Measurements from ENCODE around the gene ARHGAP21.

Gene ARHGAP21

DNA sequence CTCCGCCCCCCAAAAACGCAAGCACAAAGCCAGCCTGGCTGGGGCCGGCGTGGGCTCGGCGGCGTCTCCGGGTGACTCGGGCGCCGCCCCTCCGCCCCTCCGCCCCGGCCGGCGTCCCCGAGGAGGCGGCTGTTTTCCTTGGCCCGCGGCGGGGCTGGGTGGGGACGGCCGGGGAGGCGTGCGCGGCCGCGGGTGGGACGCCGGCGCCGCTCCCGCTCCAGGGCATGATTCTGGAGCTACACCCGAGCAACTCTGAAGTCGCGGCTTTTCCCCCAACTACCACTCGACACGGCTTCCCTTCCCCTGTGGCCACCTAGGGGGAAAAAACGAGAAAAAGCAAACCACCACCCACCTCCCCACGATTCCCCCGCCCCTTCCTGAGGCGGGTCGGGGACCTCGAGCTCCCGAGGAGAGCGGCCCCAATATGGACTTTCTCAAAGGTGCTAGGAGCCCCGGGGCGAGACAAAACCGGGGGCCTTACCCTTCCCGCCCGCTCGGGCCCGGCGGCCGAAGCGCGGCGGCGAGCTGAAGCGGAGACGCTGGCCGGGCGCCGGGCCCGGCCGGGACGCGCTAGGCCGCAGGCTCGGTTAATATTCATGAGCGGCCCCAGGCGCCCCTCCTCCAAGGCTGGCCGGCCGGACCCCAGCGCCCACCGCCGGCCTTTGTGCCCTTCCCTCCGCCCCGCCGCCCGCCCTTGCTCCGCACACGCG, 856 bp downstream of the ARHGAP21 start:
- no peak for TF ChIP-seq CTCF (IDR thresholded peaks at IDR 0.05; ENCODE audit: insufficient read depth, low read depth, low read length, missing control alignments)
- peak; percentile 39 for DNase-seq (ENCODE audit: low read depth)
- peak overlapping the region; percentile 79 for H3K4me3 ChIP-seq (ENCODE audit: low read length)

DNA sequence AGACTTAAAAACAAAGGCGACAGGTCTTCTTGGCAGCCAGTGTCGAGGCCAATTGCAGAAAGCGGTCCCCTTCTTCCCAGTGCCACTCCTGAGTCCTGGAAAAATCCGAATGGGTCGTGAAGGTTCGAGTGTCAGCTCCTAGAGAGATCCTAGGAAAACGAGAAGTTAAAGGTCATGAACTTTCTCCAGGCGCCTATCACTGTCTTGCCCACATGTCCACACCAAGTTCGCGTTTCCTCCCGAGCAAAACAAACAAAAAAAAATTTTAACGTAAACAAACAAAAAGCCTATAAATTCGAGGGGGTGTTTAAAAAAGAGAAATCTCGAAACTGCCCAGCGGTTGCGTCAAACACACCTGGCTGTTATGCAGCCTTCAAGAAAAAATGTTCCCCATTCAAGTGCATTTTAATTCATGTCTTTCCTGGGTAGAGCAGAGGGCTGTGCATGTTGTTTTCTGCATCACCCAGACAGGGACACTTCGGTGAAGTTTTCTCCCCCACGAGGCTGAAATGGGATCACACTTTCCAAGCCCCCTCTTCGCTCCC, 1.5 kb downstream of the ARHGAP21 start:
- DNase-seq (ENCODE audit: low read depth), result peak; percentile 45
- TF ChIP-seq CTCF (IDR thresholded peaks at IDR 0.05; ENCODE audit: insufficient read depth, low read depth, low read length, missing control alignments), result no peak
- peak overlapping the region; percentile 79 for H3K4me3 ChIP-seq (ENCODE audit: low read length)

- peak; percentile 33 for DNase-seq (ENCODE audit: low read depth)
- H3K4me3 ChIP-seq (ENCODE audit: low read length), result peak overlapping the region; percentile 79
- no peak for TF ChIP-seq CTCF (IDR thresholded peaks at IDR 0.05; ENCODE audit: insufficient read depth, low read depth, low read length, missing control alignments)
Measured at GRCh38 chr10:24721229-24722106, 2.2 kb downstream of the ARHGAP21 start.

GRCh38 chr10:24720096-24720495, 3.6 kb downstream of the ARHGAP21 start:
- no peak for TF ChIP-seq CTCF (IDR thresholded peaks at IDR 0.05; ENCODE audit: insufficient read depth, low read depth, low read length, missing control alignments)
- peak overlapping the region; percentile 79 for H3K4me3 ChIP-seq (ENCODE audit: low read length)
- peak; percentile 53 for DNase-seq (ENCODE audit: low read depth)

- H3K4me3 ChIP-seq (ENCODE audit: low read length), result no peak overlapping the region
- TF ChIP-seq CTCF (IDR thresholded peaks at IDR 0.05; ENCODE audit: insufficient read depth, low read depth, low read length, missing control alignments), result no peak
- peak; percentile 83 for DNase-seq (ENCODE audit: low read depth)
Measured at GRCh38 chr10:24718031-24718855, 5.4 kb downstream of the ARHGAP21 start.

DNA sequence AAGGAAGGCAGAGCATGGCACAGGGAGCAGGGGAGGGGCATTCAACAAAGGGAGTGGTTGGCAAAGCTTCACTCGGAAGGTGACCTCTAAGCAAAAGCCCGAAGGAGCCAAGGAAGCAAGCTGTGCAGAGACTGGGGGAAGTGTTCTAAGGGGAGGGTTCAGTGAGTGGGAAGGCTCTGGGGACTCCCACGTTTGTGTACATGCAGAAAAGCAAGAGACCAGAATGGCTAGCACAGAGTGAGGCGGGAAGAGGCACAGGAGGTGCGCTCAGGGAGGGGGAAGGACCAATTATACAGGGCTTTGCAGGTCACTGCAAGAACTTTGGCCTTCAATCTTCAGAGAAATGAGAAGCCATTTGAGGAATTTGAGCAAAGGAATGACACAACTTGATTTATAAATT, 7.4 kb downstream of the ARHGAP21 start:
- no peak for TF ChIP-seq CTCF (IDR thresholded peaks at IDR 0.05; ENCODE audit: insufficient read depth, low read depth, low read length, missing control alignments)
- no peak overlapping the region for H3K4me3 ChIP-seq (ENCODE audit: low read length)
- DNase-seq (ENCODE audit: low read depth), result no peak
